Embryonic facial prominence (tissue), 1 donor: ENCODE measurements around the gene SMARCC2.
A peak's percentile ranks its signal among the peaks of the same experiment; 100 is the strongest.
"Not testable (repeated sequence)": the region's sequence is repeated elsewhere in the genome, so short reads cannot be mapped to it uniquely, and the experiment has no call there.

Source experiments
- DNase-seq: peaks from one replicate; pipeline ENCODE4 v3.0.0-alpha.2; 2016; ENCODE audit errors: extremely low spot score

The SMARCC2 gene

GRCh38 chr12:56163533-56164344 is 25.5 kb downstream of the SMARCC2 start:
- no peak for DNase-seq

GRCh38 chr12:56162468-56163290 is 26.6 kb downstream of the SMARCC2 start:
- DNase-seq: no peak

GRCh38 chr12:56161690-56162351 is 27.5 kb downstream of the SMARCC2 start:
- DNase-seq: no peak

GRCh38 chr12:56160894-56161689 is 28.2 kb downstream of the SMARCC2 start:
- DNase-seq: no peak

- no peak for DNase-seq
These were observed 29.0 kb downstream of the SMARCC2 start for GRCh38 chr12:56160193-56160763.

- DNase-seq: no peak
These were observed 29.6 kb downstream of the SMARCC2 start for GRCh38 chr12:56159482-56160192.

GRCh38 chr12:56158926-56159461 is 30.3 kb downstream of the SMARCC2 start:
- DNase-seq: no peak

GRCh38 chr12:56158029-56158925 is 31.0 kb downstream of the SMARCC2 start, which contains the start of gene MYL6:
TSS of gene MYL6 (plus strand) at chr12:56158359. CDS start at chr12:56158402, 43 bp downstream.
- DNase-seq: peak; percentile 98

- peak; percentile 85 for DNase-seq
These were observed 31.9 kb downstream of the SMARCC2 start for GRCh38 chr12:56157201-56158028.

- not testable (repeated sequence) for DNase-seq
These were observed 32.7 kb downstream of the SMARCC2 start for GRCh38 chr12:56156464-56157200.

- no peak for DNase-seq
These were observed 33.9 kb downstream of the SMARCC2 start for GRCh38 chr12:56155256-56155845.

- no peak for DNase-seq
These were observed 34.5 kb downstream of the SMARCC2 start for GRCh38 chr12:56154818-56155217.

GRCh38 chr12:56154246-56154771 is 35.0 kb downstream of the SMARCC2 start:
- no peak for DNase-seq

- no peak for DNase-seq
These were observed 35.6 kb downstream of the SMARCC2 start for GRCh38 chr12:56153678-56154065.

GRCh38 chr12:56152756-56153677 is 36.3 kb downstream of the SMARCC2 start:
- DNase-seq: no peak
